BLaER1 (cell line): ENCODE data around the gene PYY.
"Not testable (repeated sequence)": the region's sequence is repeated elsewhere in the genome, so short reads cannot be mapped to it uniquely, and the experiment has no call there.

ENCODE experiments used
- H3K27ac ChIP-seq: shearing (Covaris generic); formaldehyde crosslinking; 2 replicates; pipeline ENCODE4 v1.8.1; 2022
- H3K27me3 ChIP-seq: shearing (Covaris generic); formaldehyde crosslinking; 2 replicates; pipeline ENCODE4 v1.8.1; 2022
- H3K36me3 ChIP-seq: shearing (Covaris generic); formaldehyde crosslinking; 2 replicates; pipeline ENCODE4 v1.8.1; 2022
- H3K4me1 ChIP-seq: shearing (Covaris generic); formaldehyde crosslinking; 2 replicates; pipeline ENCODE4 v1.8.1; 2022
- H3K4me2 ChIP-seq: shearing (Covaris generic); formaldehyde crosslinking; 2 replicates; pipeline ENCODE4 v1.8.1; 2022
- H3K4me3 ChIP-seq: shearing (Covaris generic); formaldehyde crosslinking; 2 replicates; pipeline ENCODE4 v1.8.1; 2022
- H3K9ac ChIP-seq: shearing (Covaris generic); formaldehyde crosslinking; 2 replicates; pipeline ENCODE4 v1.8.1; 2022
- H3K9me3 ChIP-seq: shearing (Covaris generic); formaldehyde crosslinking; 2 replicates; pipeline ENCODE4 v1.8.1; 2022
- H4K20me1 ChIP-seq: shearing (Covaris generic); formaldehyde crosslinking; 2 replicates; pipeline ENCODE4 v1.8.1; 2022
- Cebpa-rat ChIP-seq: shearing (Covaris generic); IDR thresholded peaks from 2 replicates; pipeline ENCODE4 v1.8.1; 2022

The PYY gene

DNA sequence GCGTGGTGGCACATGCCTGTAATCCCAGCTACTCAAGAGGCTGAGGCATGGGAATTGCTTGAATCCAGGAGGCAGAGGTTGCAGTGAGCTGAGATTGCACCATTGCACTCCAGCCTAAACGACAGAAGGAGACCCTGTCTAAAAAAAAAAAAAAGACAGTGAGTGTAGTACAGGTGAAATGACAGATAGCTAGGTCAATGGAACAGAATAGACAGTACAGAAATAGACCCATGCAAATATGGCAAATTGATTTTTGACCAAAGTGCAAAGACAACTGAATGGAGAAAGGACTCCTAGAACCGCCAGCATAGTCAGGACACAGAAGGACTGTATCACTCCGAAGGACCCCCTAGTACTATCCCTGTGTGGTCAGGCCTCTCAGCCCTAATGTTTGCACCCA, 16.6 kb upstream of the PYY start:
- Histone ChIP-seq H3K36me3 (no peaks in the 10 kb centered on the region), H3K4me1 (no peaks in the 10 kb centered on the region), H3K27ac (no peak overlapping the region), H3K27me3 (no peaks in the 10 kb centered on the region), H3K4me3 (no peak overlapping the region), H3K9ac (no peak overlapping the region), H3K9me3 (no peaks in the 10 kb centered on the region), H3K4me2 (no peak overlapping the region), H4K20me1 (no peaks in the 10 kb centered on the region)
- TF ChIP-seq Cebpa-rat, result no peak

DNA sequence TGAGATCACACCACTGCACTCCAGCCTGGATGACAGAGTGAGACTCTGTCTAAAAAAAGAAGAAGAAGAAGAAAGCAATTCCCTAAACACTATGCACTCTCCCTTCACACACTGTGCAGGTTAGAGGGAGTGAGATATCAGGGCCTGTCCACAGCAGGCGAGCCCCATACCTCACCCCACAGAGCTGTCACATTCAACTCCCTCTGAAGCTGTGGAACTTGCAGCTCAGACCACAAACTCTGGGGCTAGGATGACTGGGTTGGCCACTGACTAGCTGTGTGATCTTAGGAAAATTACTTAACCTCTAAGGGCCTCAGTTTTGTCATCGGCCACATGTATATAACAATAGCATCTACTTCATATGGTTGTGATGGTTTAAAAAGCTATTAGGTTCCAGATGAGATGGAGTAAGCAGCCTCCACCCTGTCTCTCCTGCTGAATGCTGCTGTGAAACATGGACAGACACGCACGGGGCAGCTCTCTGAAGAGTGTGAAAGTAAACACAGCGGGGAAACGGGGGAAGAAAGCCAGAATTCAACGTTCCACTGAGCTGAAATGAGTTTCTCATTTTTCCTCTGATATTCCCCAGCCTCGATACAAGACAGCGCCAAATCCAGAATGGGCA, 13.6 kb upstream of the PYY start:
- no peak overlapping the region for H3K9ac ChIP-seq
- TF ChIP-seq Cebpa-rat, result no peak
- no peaks in the 10 kb centered on the region for H3K36me3 ChIP-seq
- no peaks in the 10 kb centered on the region for H3K4me1 ChIP-seq
- H3K27me3 ChIP-seq, result no peaks in the 10 kb centered on the region
- H3K9me3 ChIP-seq, result no peaks in the 10 kb centered on the region
- no peak overlapping the region for H3K4me2 ChIP-seq
- H3K27ac ChIP-seq, result no peak overlapping the region
- H3K4me3 ChIP-seq, result no peak overlapping the region
- H4K20me1 ChIP-seq, result no peaks in the 10 kb centered on the region

GRCh38 chr17:43966276-43966675, 12.5 kb upstream of the PYY start:
- H3K27me3 ChIP-seq, result no peaks in the 10 kb centered on the region
- H3K9ac ChIP-seq, result no peak overlapping the region
- TF ChIP-seq Cebpa-rat, result no peak
- no peak overlapping the region for H3K4me2 ChIP-seq
- no peaks in the 10 kb centered on the region for H3K4me1 ChIP-seq
- H3K27ac ChIP-seq, result no peak overlapping the region
- no peaks in the 10 kb centered on the region for H4K20me1 ChIP-seq
- H3K36me3 ChIP-seq, result no peaks in the 10 kb centered on the region
- H3K4me3 ChIP-seq, result no peak overlapping the region
- no peaks in the 10 kb centered on the region for H3K9me3 ChIP-seq

- Histone ChIP-seq H3K4me1 (peaks cover 3% of the 10 kb centered on the region; the same call in 1 of the 2 replicates), H3K9ac (no peak overlapping the region), H3K4me2 (no peak overlapping the region), H3K4me3 (no peak overlapping the region), H3K9me3 (no peaks in the 10 kb centered on the region), H3K27ac (no peak overlapping the region), H4K20me1 (no peaks in the 10 kb centered on the region), H3K27me3 (no peaks in the 10 kb centered on the region), H3K36me3 (no peaks in the 10 kb centered on the region)
- no peak for TF ChIP-seq Cebpa-rat
Observed at GRCh38 chr17:43962479-43962878, 8.7 kb upstream of the PYY start.

DNA sequence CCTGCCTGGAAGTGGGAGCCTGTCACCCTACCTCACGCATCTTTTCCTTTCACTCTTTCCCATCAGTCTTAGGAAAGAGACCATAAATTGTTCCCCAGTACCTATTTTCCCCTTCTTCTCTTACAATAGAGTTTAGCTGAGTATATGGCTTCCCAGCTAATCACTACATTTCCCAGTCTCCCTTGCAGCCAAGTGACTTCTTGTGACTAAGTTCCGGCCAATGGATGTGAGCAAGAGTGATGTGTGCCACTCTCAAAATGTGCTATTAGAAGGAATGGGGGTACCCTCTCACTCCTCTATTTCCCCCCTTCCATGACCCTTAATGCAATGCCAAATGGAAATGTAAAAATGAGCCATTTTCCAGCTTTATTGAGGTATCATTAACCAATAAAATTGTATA, 8.2 kb upstream of the PYY start:
- no peak for TF ChIP-seq Cebpa-rat
- no peaks in the 10 kb centered on the region for H4K20me1 ChIP-seq
- no peak overlapping the region for H3K27ac ChIP-seq
- H3K4me1 ChIP-seq, result peaks cover 4% of the 10 kb centered on the region; the same call in 1 of the 2 replicates
- no peak overlapping the region for H3K4me2 ChIP-seq
- H3K9ac ChIP-seq, result no peak overlapping the region
- no peaks in the 10 kb centered on the region for H3K27me3 ChIP-seq
- H3K36me3 ChIP-seq, result no peaks in the 10 kb centered on the region
- no peak overlapping the region for H3K4me3 ChIP-seq
- H3K9me3 ChIP-seq, result no peaks in the 10 kb centered on the region

DNA sequence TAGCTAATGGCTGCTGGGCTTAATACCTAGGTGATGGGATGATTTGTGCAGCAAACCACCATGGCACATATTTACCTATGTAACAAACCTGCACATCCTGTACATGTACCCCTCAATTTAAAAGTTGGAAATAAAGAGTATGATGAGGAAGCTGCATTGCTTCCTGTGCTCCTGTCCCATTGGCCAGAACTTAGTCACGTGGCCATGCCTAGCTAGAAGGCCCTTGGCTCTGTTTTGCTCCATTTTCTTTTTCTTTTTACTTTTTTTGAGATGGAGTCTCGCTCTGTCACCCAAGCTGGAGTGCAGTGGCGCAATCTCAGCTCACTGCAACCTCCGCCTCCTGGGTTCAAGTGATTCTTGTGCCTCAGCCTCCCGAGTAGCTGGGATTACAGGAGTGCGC, 7.6 kb upstream of the PYY start:
- H3K36me3 ChIP-seq, H3K4me1 ChIP-seq, H3K9me3 ChIP-seq, H3K27me3 ChIP-seq, H3K4me3 ChIP-seq, H4K20me1 ChIP-seq, H3K4me2 ChIP-seq, H3K27ac ChIP-seq, H3K9ac ChIP-seq: not testable (repeated sequence)

GRCh38 chr17:43958748-43959352, 5.1 kb upstream of the PYY start:
- H3K4me2 ChIP-seq, result no peak overlapping the region
- H3K36me3 ChIP-seq, result no peaks in the 10 kb centered on the region
- no peak for TF ChIP-seq Cebpa-rat

GRCh38 chr17:43956222-43956621, 2.5 kb upstream of the PYY start:
- Histone ChIP-seq H3K9ac (no peak overlapping the region), H3K27ac (no peak overlapping the region), H3K9me3 (no peaks in the 10 kb centered on the region), H3K4me2 (no peak overlapping the region), H3K27me3 (peaks cover 36% of the 10 kb centered on the region), H3K4me3 (no peak overlapping the region), H4K20me1 (no peaks in the 10 kb centered on the region), H3K4me1 (peaks cover 33% of the 10 kb centered on the region), H3K36me3 (no peaks in the 10 kb centered on the region)
- no peak for TF ChIP-seq Cebpa-rat

More at GRCh38 chr17:43958748-43959352, 5.1 kb upstream of the PYY start:
- Histone ChIP-seq H3K9ac (no peak overlapping the region), H3K27ac (no peak overlapping the region), H3K4me3 (no peak overlapping the region), H3K27me3 (peaks cover 10% of the 10 kb centered on the region), H3K4me1 (peaks cover 19% of the 10 kb centered on the region), H3K9me3 (no peaks in the 10 kb centered on the region), H4K20me1 (no peaks in the 10 kb centered on the region)

- Histone ChIP-seq H3K9me3 (no peaks in the 10 kb centered on the region), H3K4me1 (peaks cover 43% of the 10 kb centered on the region), H3K4me3 (no peak overlapping the region), H3K27me3 (peaks cover 40% of the 10 kb centered on the region), H4K20me1 (no peaks in the 10 kb centered on the region), H3K27ac (no peak overlapping the region), H3K9ac (no peak overlapping the region), H3K36me3 (no peaks in the 10 kb centered on the region), H3K4me2 (peak overlapping the region; percentile 45)
- TF ChIP-seq Cebpa-rat, result no peak
Observed at GRCh38 chr17:43952724-43953666, 745 bp downstream of the PYY start.

DNA sequence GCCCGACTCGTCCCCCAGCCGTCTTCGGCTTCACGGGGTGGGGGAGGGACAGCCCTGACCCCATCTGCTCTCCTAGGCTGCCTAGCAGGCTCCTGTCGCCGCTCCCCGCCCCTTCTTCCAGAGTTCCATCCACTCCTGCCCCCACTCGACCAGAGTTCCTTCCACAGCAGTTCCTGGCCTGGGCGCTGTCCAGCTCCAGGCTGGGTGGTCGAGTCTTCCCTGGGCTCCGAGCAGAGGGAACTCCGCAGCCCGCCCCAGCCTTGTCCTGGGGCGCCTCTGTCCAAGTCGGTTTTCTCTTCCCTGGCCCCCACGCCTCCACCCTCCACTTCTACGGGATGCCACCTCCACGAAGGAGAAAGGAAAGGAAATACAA, 1.4 kb downstream of the PYY start:
- Histone ChIP-seq H3K4me1 (peaks cover 39% of the 10 kb centered on the region), H4K20me1 (no peaks in the 10 kb centered on the region), H3K4me2 (no peak overlapping the region), H3K9ac (no peak overlapping the region), H3K27me3 (peaks cover 40% of the 10 kb centered on the region), H3K36me3 (no peaks in the 10 kb centered on the region), H3K4me3 (no peak overlapping the region), H3K9me3 (no peaks in the 10 kb centered on the region), H3K27ac (no peak overlapping the region)
- TF ChIP-seq Cebpa-rat, result no peak
